Endometrial microvascular endothelial cells (primary cell): ENCODE measurements around the gene LTBP3. TPM values are rescaled to one million over a fixed set of nuclear protein-coding genes. Genes with fewer than 3 reads are reported as not detected.

Experiments
- in situ Hi-C: cut with HindIII; loops from 2 replicates; pipeline ENCODE4 v1.10.0; 2017; ENCODE audit warnings: low sequenced_read_pairs, low pct_unique_long_range_greater_than_20kb; ENCODE audit errors: inconsistent ontology term
- total RNA-seq: library from RNA; depleted of rRNA; stranded (reverse); fragments of >200 nt; gene quantifications from one replicate; pipeline ENCODE4 v1.2.3, GENCODE V29; 2015; ENCODE audit errors: inconsistent ontology term

Gene LTBP3
- total RNA-seq, 1 donor from 2014 or later, result 42.3 TPM

DNA sequence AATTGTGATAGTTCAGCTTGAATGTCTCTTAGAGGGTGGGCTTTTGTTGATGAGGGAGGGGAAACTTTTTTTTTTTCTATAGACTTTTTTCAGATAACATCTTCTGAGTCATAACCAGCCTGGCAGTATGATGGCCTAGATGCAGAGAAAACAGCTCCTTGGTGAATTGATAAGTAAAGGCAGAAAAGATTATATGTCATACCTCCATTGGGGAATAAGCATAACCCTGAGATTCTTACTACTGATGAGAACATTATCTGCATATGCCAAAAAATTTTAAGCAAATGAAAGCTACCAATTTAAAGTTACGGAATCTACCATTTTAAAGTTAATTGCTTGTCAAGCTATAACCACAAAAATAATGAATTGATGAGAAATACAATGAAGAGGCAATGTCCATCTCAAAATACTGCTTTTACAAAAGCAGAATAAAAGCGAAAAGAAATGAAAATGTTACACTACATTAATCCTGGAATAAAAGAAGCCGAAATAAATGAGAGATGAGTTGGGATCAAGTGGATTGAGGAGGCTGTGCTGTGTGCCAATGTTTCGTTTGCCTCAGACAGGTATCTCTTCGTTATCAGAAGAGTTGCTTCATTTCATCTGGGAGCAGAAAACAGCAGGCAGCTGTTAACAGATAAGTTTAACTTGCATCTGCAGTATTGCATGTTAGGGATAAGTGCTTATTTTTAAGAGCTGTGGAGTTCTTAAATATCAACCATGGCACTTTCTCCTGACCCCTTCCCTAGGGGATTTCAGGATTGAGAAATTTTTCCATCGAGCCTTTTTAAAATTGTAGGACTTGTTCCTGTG lies 55.4 kb downstream of the LTBP3 start:
- in situ Hi-C loops, result no loop called here

DNA sequence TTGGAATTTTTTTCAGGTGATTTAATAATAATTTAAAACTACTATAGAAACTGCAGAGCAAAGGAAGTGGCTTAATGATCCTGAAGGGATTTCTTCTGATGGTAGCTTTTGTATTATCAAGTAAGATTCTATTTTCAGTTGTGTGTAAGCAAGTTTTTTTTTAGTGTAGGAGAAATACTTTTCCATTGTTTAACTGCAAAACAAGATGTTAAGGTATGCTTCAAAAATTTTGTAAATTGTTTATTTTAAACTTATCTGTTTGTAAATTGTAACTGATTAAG lies 55.9 kb downstream of the LTBP3 start:
- in situ Hi-C loops, result no loop called here

- in situ Hi-C loops, result no loop called here
Observed at GRCh38 chr11:65501472-65502273, 56.5 kb downstream of the LTBP3 start.

DNA sequence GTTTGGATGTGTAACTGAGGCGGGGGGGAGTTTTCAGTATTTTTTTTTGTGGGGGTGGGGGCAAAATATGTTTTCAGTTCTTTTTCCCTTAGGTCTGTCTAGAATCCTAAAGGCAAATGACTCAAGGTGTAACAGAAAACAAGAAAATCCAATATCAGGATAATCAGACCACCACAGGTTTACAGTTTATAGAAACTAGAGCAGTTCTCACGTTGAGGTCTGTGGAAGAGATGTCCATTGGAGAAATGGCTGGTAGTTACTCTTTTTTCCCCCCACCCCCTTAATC lies 57.0 kb downstream of the LTBP3 start:
- in situ Hi-C loops, result no loop called here

GRCh38 chr11:65500387-65501185 lies 57.6 kb downstream of the LTBP3 start:
- in situ Hi-C loops, result no loop called here

GRCh38 chr11:65499713-65500386 lies 58.3 kb downstream of the LTBP3 start:
- in situ Hi-C loops, result no loop called here

DNA sequence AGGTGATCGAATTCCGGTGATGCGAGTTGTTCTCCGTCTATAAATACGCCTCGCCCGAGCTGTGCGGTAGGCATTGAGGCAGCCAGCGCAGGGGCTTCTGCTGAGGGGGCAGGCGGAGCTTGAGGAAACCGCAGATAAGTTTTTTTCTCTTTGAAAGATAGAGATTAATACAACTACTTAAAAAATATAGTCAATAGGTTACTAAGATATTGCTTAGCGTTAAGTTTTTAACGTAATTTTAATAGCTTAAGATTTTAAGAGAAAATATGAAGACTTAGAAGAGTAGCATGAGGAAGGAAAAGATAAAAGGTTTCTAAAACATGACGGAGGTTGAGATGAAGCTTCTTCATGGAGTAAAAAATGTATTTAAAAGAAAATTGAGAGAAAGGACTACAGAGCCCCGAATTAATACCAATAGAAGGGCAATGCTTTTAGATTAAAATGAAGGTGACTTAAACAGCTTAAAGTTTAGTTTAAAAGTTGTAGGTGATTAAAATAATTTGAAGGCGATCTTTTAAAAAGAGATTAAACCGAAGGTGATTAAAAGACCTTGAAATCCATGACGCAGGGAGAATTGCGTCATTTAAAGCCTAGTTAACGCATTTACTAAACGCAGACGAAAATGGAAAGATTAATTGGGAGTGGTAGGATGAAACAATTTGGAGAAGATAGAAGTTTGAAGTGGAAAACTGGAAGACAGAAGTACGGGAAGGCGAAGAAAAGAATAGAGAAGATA lies 59.0 kb downstream of the LTBP3 start, which contains the start of gene MALAT1:
MALAT1 (plus strand) TSS at position 69 of the 736 bp plus-strand sequence.
- in situ Hi-C loops, result no loop called here

- in situ Hi-C loops, result no loop called here
Observed at GRCh38 chr11:65498727-65498976, 59.5 kb downstream of the LTBP3 start.

GRCh38 chr11:65498042-65498726 lies 60.0 kb downstream of the LTBP3 start:
- in situ Hi-C loops, result no loop called here

GRCh38 chr11:65497141-65498041 lies 60.8 kb downstream of the LTBP3 start:
- in situ Hi-C loops, result no loop called here

DNA sequence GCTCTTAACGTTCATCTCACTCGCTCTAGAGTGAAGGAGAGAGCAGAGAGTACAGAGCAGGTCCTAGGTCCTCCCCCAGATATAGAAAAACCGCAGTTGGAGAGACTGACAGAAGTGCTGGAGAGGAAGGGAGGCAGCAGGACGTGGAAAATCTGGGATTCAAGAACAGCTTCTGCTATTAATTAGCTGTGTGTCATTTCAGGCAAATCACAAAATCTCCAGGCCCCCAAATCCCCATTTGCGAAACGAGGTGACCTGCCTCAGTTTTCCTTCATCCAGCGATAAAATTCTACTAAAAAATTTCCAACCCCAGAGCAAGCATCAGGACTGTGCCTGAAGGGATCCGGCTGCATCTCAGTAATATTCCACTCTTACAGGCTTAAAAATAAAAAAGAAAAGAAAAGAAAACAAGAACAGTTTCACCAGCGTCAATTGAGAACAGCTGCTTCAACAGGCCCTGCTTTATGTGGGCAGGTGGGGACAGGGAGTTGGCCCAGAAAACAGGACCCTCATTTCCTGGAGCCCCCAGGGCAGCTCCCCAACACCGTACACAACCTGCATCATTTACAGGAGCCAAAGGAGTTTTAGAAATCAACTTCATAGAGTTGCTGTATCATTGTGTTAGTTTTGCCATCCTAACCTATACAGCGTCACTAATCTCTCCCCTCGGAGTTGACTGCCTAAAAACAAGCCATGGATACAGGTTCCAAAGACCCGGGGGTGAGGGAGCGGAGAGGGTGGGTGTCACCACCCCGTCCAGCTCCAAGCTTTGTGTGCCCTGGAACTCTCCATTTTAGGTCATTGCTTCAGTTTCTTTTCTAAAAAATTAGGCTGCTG lies 61.6 kb downstream of the LTBP3 start:
- in situ Hi-C loops, result no loop called here

DNA sequence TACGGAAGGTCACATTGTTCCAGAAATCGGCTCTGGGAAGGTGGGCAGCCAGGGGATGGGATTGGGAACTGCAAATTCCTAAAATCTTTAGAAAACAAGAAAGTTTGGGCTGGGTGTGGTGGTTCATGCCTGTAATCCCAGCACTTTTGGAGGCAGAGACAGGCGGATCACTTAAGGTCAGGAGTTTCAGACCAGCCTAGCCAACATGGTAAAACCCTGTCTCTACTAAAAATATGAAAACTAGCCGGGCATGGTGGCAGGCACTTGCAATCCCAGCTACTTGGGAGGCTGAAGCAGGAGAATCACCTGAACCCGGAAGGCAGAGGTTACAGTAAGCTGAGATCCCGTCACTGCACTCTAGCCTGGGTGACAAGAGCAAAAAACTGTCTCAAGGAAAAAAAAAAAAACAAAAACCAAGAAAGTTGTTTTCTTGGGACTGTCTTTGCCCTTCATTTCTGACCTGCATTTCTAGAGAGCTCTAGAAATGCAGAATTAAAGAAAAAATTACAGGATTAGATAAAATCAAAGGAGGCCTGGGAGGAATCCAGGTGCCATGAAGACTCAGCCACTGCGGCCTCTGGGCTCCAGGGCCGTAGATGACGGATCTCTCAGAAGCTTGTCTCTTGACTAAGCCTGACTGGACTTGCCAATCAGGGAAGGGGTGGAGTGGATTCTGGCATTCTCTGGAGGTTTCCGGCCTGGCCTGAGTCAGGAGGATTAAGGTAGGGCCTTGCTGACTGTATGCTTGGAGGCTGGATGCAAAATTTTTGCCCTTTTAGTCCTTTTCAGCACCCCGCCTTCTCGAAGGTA lies 64.6 kb downstream of the LTBP3 start:
- in situ Hi-C loops, result no loop called here

DNA sequence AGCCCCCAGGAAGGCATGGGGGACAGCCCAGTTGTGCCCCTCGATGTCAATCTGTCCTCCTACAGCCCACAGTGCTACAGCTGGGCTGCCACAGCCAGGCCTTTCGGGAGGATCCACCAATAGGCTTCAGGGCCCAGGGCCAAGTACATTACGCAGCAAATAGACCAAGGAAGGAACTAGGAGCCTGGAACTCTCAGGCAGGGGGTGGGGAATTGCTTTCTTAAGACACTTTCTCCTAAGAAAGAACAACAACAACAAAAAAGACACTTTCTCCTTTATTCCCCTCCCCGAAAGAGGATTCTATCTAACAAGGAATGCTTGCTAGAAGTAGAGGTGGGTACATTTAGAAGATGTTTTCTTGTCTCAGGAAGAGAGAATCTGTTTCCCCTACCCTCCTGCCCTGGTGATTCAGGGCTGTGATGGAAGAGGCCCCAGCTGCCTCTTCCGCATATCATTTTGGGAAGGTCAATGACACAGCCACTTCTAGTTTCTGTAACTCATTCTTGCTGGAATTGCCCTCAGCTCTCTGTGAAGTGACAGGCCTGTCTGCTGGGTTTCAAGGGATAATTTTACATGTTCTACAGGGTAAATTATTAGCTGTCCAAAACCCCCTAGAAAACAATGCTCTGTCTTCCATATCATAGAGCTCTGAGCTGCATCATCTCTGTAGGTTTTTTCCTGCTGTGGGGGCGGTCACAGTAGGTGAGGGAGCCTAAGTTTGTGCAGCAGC lies 65.4 kb downstream of the LTBP3 start:
- in situ Hi-C loops, result no loop called here

DNA sequence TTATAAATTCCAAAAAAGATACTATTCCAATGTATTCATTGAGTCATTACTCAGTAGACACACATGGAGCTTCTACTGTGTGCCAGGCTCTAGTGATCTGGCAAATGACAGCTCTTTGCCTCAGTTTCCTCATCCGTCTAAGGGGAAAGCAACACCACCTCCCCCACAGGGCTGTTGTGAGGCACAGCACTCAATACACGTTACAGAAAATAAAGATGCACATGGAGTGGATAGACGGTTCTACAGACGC lies 65.8 kb downstream of the LTBP3 start:
- in situ Hi-C loops, result no loop called here

DNA sequence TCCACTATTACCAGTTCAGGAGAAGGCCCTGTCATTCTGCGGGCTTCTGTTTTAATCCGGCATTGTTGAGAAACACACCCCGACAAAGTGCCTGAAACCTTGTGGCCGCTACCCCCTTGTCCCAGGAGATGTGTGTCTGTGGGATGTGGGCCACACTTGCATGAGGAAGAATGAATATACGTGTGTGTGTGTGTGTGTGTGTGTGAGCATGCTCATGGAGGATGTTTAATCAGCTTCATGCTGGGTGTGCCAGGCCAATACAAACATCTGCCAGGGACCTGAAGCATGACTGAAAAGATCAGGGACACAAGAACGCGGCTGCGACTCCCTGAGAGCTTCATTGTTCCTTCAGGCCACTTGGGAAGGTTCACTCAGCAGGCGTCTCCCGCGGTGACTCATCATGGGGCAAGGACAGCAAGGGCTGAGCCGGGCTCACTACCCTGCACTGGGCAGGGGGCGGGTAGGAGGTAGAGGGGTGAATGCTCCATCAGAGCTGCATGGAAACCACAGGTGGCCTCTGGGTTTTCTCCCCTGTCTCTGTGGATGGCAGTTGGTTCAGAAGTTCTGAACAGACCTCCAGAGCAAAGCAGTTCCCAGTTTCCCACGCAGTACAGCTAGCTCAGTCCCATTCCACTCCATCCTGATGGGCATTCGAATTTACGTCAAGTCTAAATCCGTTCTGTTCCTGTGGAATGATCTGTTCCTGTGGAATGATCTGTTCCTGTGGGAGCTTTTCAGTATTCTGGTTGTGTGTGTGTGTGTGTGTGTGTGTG lies 66.4 kb downstream of the LTBP3 start:
- in situ Hi-C loops, result no loop called here
